MCF 10A (cell line): ENCODE measurements around the gene CDA. TPM values are rescaled to one million over a fixed set of nuclear protein-coding genes. Genes with fewer than 3 reads are reported as not detected.

Source experiments
- BruUV-seq: library from RNA; stranded (reverse); fragments of 400-500 nt; replicated peaks from 2 replicates; lab custom pipeline; 2021; lab: Mats Ljungman, UMichigan
- CTCF ChIA-PET: fragments of 300-600 bp; sonication (Branson Sonifier 250); formaldehyde crosslinking; extraction: SDS; loops from one replicate; lab custom pipeline; 2021; ENCODE audit warnings: antibody characterized with exemption, inconsistent platforms; lab: Yijun Ruan, JAX
- POLR2A ChIA-PET: fragments of 300-600, 350-650 bp; sonication (Branson Sonifier 250); formaldehyde crosslinking; extraction: SDS; loops from one replicate; lab custom pipeline; 2020; ENCODE audit warnings: antibody characterized with exemption, inconsistent platforms; lab: Yijun Ruan, JAX
- DNase-seq: peaks from one replicate; pipeline ENCODE4 v3.0.0-alpha.2; 2018; ENCODE audit not compliant: unreplicated experiment
- H3K27ac Mint-ChIP-seq: one replicate; pipeline ENCODE4 v1.8.0; 2022; ENCODE audit warnings: mild to moderate bottlenecking, low read depth, mixed read lengths; ENCODE audit not compliant: unreplicated experiment
- H3K27me3 Mint-ChIP-seq: one replicate; pipeline ENCODE4 v1.8.0; 2022; ENCODE audit warnings: mixed read lengths; ENCODE audit not compliant: insufficient read depth, unreplicated experiment
- H3K36me3 Mint-ChIP-seq: one replicate; pipeline ENCODE4 v1.8.0; 2022; ENCODE audit warnings: mild to moderate bottlenecking, moderate library complexity, mixed read lengths; ENCODE audit not compliant: insufficient read depth, unreplicated experiment
- H3K4me1 Mint-ChIP-seq: one replicate; pipeline ENCODE4 v1.8.0; 2022; ENCODE audit warnings: mixed read lengths; ENCODE audit not compliant: insufficient read depth, unreplicated experiment
- H3K4me3 Mint-ChIP-seq: one replicate; pipeline ENCODE4 v1.8.0; 2022; ENCODE audit warnings: mild to moderate bottlenecking, moderate library complexity, mixed read lengths; ENCODE audit not compliant: unreplicated experiment
- H3K9me3 Mint-ChIP-seq: one replicate; pipeline ENCODE4 v1.8.0; 2022; ENCODE audit warnings: mixed read lengths; ENCODE audit not compliant: unreplicated experiment
- CTCF ChIP-seq: fragments of 200-600 bp; IDR thresholded peaks from one replicate; pipeline ENCODE4 v1.8.0; 2022; ENCODE audit warnings: antibody characterized with exemption, mild to moderate bottlenecking; ENCODE audit not compliant: unreplicated experiment
- intact Hi-C: fragments of 100-400 bp; cut with micrococcal nuclease; formaldehyde crosslinking; loops from 2 replicates; pipeline ENCODE4 v1.14.1; 2022
- total RNA-seq: library from RNA; stranded (reverse); gene quantifications from 2 replicates; pipeline ENCODE4 v1.2.3, GENCODE V29; 2022

The CDA gene
- total RNA-seq, 1 experiment from 2014 or later = not detected

GRCh38 chr1:20593756-20594155, 4.9 kb downstream of the CDA start:
- ChIA-PET POLR2A (interaction anchor here (0.6 to 0.7 kb wide), 2 partner anchors 15 to 359 kb away, joined by 3 read pairs; no protein-coding TSS in a partner anchor), CTCF (interaction anchor here (0.5 to 0.6 kb wide), 2 partner anchors 10 to 381 kb away, joined by 3 read pairs; no protein-coding TSS in a partner anchor)
- no peak for TF ChIP-seq CTCF
- H3K4me3 Mint-ChIP-seq = no peak overlapping the region
- H3K9me3 Mint-ChIP-seq = no peaks in the 10 kb centered on the region
- no peak for DNase-seq
- intact Hi-C loops = no loop called here
- no peaks in the 10 kb centered on the region for H3K27me3 Mint-ChIP-seq
- peaks cover 6% of the 10 kb centered on the region for H3K4me1 Mint-ChIP-seq
- BruUV-seq = no TSS peak
- no peaks in the 10 kb centered on the region for H3K36me3 Mint-ChIP-seq
- no peak overlapping the region for H3K27ac Mint-ChIP-seq

GRCh38 chr1:20594746-20595145, 5.8 kb downstream of the CDA start:
- BruUV-seq = no TSS peak
- CTCF ChIA-PET = interaction anchor here (0.6 to 1.8 kb wide), 2 partner anchors 39 to 237 kb away, joined by 3 to 4 read pairs; partner anchors contain the start of gene PINK1

GRCh38 chr1:20596106-20596505, 7.2 kb downstream of the CDA start:
- no peak overlapping the region for H3K27ac Mint-ChIP-seq
- CTCF ChIA-PET = interaction anchor here (0.6 to 1.8 kb wide), 4 partner anchors 10 to 517 kb away, joined by 3 to 5 read pairs (median 4); partner anchors contain the start of gene PINK1
- BruUV-seq = no TSS peak
- POLR2A ChIA-PET = interaction anchor here (1.1 kb wide), 1 partner anchor 88 kb away, joined by 3 read pairs; the partner anchor contains the start of gene MUL1
- no peak for TF ChIP-seq CTCF
- H3K36me3 Mint-ChIP-seq = no peaks in the 10 kb centered on the region
- no peak overlapping the region for H3K4me3 Mint-ChIP-seq
- peaks cover 14% of the 10 kb centered on the region for H3K4me1 Mint-ChIP-seq
- DNase-seq = no peak
- intact Hi-C loops = no loop called here
- H3K9me3 Mint-ChIP-seq = no peaks in the 10 kb centered on the region
- H3K27me3 Mint-ChIP-seq = no peaks in the 10 kb centered on the region

More at GRCh38 chr1:20594746-20595145, 5.8 kb downstream of the CDA start:
- Mint-ChIP-seq H3K9me3 (no peaks in the 10 kb centered on the region), H3K4me3 (no peak overlapping the region), H3K27ac (no peak overlapping the region), H3K27me3 (no peaks in the 10 kb centered on the region), H3K36me3 (no peaks in the 10 kb centered on the region), H3K4me1 (peaks cover 7% of the 10 kb centered on the region)
- POLR2A ChIA-PET = no interaction called here
- DNase-seq = no peak
- TF ChIP-seq CTCF = no peak
- intact Hi-C loops = no loop called here

GRCh38 chr1:20597650-20598049, 8.8 kb downstream of the CDA start:
- BruUV-seq = no TSS peak
- H3K4me1 Mint-ChIP-seq = peaks cover 26% of the 10 kb centered on the region

More at GRCh38 chr1:20597650-20598049, 8.8 kb downstream of the CDA start:
- ChIA-PET POLR2A (no interaction called here), CTCF (interaction anchor here (0.6 to 1.3 kb wide), 4 partner anchors 8 to 618 kb away, joined by 3 read pairs; partner anchors contain the start of gene PLA2G2A)
- intact Hi-C loops = no loop called here
- Mint-ChIP-seq H3K27me3 (no peaks in the 10 kb centered on the region), H3K27ac (no peak overlapping the region), H3K9me3 (no peaks in the 10 kb centered on the region), H3K36me3 (no peaks in the 10 kb centered on the region), H3K4me3 (no peak overlapping the region)
- no peak for DNase-seq
- no peak for TF ChIP-seq CTCF
